Endothelial cell (in vitro differentiated cells): ENCODE measurements around the gene ARMH3. TPM values are rescaled to one million over a fixed set of nuclear protein-coding genes. Genes with fewer than 3 reads are reported as not detected.

Experiments
- DNase-seq: peaks from one replicate; pipeline ENCODE4 v3.0.0; 2021; ENCODE audit warnings: low spot score
- H3K27ac Mint-ChIP-seq: one replicate; pipeline ENCODE4 v1.8.0; 2021; ENCODE audit warnings: mixed read lengths, inconsistent platforms; ENCODE audit not compliant: unreplicated experiment
- H3K27me3 Mint-ChIP-seq: one replicate; pipeline ENCODE4 v1.8.0; 2021; ENCODE audit warnings: mild to moderate bottlenecking, moderate library complexity, mixed read lengths, inconsistent platforms; ENCODE audit not compliant: unreplicated experiment
- H3K36me3 Mint-ChIP-seq: one replicate; pipeline ENCODE4 v1.8.0; 2021; ENCODE audit warnings: mild to moderate bottlenecking, low read depth, mixed read lengths, inconsistent platforms; ENCODE audit not compliant: unreplicated experiment
- H3K4me1 Mint-ChIP-seq: one replicate; pipeline ENCODE4 v1.8.0; 2021; ENCODE audit warnings: mild to moderate bottlenecking, mixed read lengths, inconsistent platforms; ENCODE audit not compliant: unreplicated experiment
- H3K4me3 Mint-ChIP-seq: one replicate; pipeline ENCODE4 v1.8.0; 2021; ENCODE audit warnings: mild to moderate bottlenecking, mixed read lengths, inconsistent platforms; ENCODE audit not compliant: unreplicated experiment
- H3K9me3 Mint-ChIP-seq: one replicate; pipeline ENCODE4 v1.8.0; 2021; ENCODE audit warnings: mixed read lengths, inconsistent platforms; ENCODE audit not compliant: unreplicated experiment
- long read RNA-seq: library from polyadenylated mRNA; unstranded; transcript quantifications from one replicate; pipeline ENCODE4 v2.0.0, GENCODE V29; 2020; ENCODE audit not compliant: unreplicated experiment
- total RNA-seq: library from RNA; stranded (reverse); fragmentation: NEBNext Ultra II Directional; extraction: Animal tissue kit (Norgen Biotek cat#: 25700); gene quantifications from one replicate; pipeline ENCODE4 v1.2.1, GENCODE V29; 2021; ENCODE audit not compliant: unreplicated experiment
- TF ChIP-seq, protein P1 (sequence below): fragments of 200-600 bp; sonication (generic); IDR thresholded peaks from one replicate; pipeline ENCODE4 v1.5.0; 2021; ENCODE audit warnings: antibody characterized with exemption; ENCODE audit not compliant: unreplicated experiment

Gene ARMH3, protein sequence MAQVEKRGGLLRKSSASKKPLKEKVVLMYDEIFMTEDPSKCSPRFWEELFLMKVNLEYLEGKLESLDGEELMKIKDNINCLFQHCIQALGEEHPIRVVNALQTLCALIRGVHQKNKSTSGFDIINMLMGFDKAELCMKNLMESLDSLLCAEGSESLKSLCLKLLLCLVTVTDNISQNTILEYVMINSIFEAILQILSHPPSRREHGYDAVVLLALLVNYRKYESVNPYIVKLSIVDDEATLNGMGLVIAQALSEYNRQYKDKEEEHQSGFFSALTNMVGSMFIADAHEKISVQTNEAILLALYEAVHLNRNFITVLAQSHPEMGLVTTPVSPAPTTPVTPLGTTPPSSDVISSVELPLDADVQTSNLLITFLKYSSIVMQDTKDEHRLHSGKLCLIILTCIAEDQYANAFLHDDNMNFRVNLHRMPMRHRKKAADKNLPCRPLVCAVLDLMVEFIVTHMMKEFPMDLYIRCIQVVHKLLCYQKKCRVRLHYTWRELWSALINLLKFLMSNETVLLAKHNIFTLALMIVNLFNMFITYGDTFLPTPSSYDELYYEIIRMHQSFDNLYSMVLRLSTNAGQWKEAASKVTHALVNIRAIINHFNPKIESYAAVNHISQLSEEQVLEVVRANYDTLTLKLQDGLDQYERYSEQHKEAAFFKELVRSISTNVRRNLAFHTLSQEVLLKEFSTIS
- 20.5 TPM for total RNA-seq
- long read RNA-seq, full-length matches to known transcripts, result 1 of 1 reads
- long read RNA-seq, partial matches to known transcripts, result 0 of 1 reads
- long read RNA-seq, other reads (novel, unspliced or antisense), result 0 of 1 reads

DNA sequence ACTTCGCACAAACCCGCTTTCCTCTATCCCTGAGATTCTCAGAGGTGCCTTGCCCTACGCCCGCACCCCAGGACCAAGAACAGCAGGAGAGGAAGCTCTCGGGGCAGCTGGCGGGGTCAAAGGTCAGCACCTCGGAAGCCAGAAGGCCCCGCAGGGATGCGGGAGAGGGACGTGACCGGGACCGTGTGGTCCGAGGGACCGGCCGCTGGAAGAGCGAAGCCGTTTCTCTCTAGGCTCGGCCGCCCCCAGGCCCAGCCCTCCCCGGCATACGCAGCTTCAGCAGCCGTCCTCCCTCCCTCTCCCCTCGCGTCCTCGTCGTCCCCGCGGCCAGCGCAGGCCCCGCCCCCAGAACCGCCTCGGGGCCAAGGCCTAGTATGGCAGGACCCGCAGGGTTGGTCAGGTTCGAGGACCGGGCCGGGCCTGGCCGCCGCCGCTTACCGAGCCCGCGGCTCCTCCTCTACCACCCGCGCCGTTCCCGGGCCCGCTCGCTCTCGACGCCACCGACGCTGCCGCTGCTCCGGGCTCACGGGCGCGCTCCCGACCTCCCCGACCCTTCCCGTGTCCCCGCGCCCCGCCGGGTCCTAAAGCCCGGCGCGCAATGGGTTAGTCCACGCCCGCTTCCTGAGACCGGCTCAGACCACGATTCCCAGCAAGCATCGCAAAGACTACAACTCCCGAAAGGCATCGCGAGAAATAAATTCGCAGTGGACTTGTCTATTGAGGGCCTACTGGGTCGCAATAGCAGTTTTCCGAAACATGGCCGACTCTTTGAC lies at the start of gene ARMH3:
Gene ARMH3 (minus strand): TSS at position 527 of the 773 bp plus-strand sequence. CDS start 16,059 bp downstream, outside the sequence.
- H3K9me3 Mint-ChIP-seq, result no peaks in the 10 kb centered on the region
- peaks cover 5% of the 10 kb centered on the region for H3K36me3 Mint-ChIP-seq
- peak; percentile 87 for DNase-seq
- H3K4me3 Mint-ChIP-seq, result peak within 1 kb of the TSS; percentile 96
- H3K4me1 Mint-ChIP-seq, result peaks cover 23% of the 10 kb centered on the region
- H3K27ac Mint-ChIP-seq, result peak within 1 kb of the TSS; percentile 93
- H3K27me3 Mint-ChIP-seq, result peaks cover 10% of the 10 kb centered on the region
- TF ChIP-seq, protein P1, sequence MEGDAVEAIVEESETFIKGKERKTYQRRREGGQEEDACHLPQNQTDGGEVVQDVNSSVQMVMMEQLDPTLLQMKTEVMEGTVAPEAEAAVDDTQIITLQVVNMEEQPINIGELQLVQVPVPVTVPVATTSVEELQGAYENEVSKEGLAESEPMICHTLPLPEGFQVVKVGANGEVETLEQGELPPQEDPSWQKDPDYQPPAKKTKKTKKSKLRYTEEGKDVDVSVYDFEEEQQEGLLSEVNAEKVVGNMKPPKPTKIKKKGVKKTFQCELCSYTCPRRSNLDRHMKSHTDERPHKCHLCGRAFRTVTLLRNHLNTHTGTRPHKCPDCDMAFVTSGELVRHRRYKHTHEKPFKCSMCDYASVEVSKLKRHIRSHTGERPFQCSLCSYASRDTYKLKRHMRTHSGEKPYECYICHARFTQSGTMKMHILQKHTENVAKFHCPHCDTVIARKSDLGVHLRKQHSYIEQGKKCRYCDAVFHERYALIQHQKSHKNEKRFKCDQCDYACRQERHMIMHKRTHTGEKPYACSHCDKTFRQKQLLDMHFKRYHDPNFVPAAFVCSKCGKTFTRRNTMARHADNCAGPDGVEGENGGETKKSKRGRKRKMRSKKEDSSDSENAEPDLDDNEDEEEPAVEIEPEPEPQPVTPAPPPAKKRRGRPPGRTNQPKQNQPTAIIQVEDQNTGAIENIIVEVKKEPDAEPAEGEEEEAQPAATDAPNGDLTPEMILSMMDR, result no peak

DNA sequence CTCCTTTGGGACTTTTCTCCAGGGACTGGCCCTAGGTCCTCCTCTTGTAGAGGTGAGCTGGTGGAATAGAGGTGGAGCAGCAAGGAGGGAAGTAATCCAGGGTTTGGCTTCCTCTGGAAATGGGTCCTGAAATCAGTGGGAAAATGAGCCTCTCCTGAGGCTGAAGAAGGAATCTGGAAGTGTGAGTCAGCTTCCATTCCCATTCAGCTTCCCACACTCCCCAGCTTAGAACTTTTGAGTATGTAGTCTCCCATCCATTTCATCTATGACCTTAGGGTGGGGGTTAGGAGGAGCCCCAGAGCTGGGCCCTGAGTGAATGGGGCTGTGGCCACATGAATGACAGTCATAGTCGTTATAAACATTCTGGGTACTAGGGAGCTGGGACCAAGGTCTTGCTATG lies 46.4 kb upstream of the ARMH3 start:
- peaks cover 5% of the 10 kb centered on the region for H3K27me3 Mint-ChIP-seq
- H3K4me3 Mint-ChIP-seq, result no peak overlapping the region
- H3K9me3 Mint-ChIP-seq, result no peaks in the 10 kb centered on the region
- H3K36me3 Mint-ChIP-seq, result peaks cover 17% of the 10 kb centered on the region
- H3K27ac Mint-ChIP-seq, result no peak overlapping the region
- no peak for DNase-seq
- TF ChIP-seq, protein P1, result no peak
- H3K4me1 Mint-ChIP-seq, result peaks cover 21% of the 10 kb centered on the region

DNA sequence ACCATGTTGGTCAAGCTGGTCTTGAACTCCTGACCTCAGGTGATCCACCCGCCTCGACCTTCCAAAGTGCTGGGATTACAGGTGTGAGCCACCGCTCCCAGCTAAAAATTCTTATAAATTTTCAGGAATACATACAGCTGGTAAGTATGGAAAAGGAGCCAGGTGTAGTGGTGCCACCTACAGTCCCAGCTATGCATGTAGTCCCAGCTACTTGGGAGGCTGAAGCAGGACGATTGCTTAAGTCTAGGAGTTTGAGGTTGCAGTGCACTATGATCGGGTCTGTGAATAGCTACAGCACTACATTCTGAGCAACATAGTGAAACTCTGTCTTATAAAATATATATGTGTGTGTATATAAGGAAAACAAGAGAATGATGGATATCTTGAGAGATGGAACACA lies 45.2 kb upstream of the ARMH3 start:
- no peaks in the 10 kb centered on the region for H3K9me3 Mint-ChIP-seq
- no peak overlapping the region for H3K4me3 Mint-ChIP-seq
- peaks cover 3% of the 10 kb centered on the region for H3K27me3 Mint-ChIP-seq
- peaks cover 15% of the 10 kb centered on the region for H3K36me3 Mint-ChIP-seq
- no peak overlapping the region for H3K27ac Mint-ChIP-seq
- TF ChIP-seq, protein P1, result no peak
- H3K4me1 Mint-ChIP-seq, result peaks cover 17% of the 10 kb centered on the region
- no peak for DNase-seq

DNA sequence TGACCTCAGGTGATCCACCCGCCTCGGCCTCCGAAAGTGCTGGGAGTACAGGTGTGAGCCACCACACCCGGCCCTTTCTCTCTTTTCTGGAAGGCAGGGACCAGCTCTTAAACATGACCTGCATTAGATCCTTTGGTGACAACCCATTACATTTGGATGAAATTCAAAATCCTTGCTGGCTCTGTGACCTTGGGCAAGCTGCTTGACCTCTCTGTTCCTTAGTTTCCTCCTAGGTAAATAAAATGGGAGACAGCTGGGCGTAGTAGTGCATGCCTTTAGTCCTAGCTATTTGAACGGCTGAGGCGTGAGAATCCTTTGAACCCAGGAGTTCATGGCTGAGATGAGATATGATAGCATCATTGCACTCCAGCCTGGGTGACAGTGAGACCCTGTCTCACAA lies 40.5 kb upstream of the ARMH3 start:
- Mint-ChIP-seq H3K27me3 (no peaks in the 10 kb centered on the region), H3K27ac (no peak overlapping the region), H3K4me3 (no peak overlapping the region), H3K9me3 (no peaks in the 10 kb centered on the region), H3K4me1 (no peaks in the 10 kb centered on the region), H3K36me3 (peaks cover 16% of the 10 kb centered on the region)
- TF ChIP-seq, protein P1, result no peak
- DNase-seq, result no peak
